Measurements from ENCODE around the gene KRTAP10-4.

Gene KRTAP10-4

GRCh38 chr21:44564886-44565598 lies 8.5 kb upstream of the KRTAP10-4 start:
- H3K4me3 ChIP-seq, result no peak overlapping the region
- TF ChIP-seq CTCF (IDR thresholded peaks at IDR 0.05), result no peak
- DNase-seq (ENCODE audit: low spot score), result no peak
- H3K27ac ChIP-seq, result no peak overlapping the region

- no peak overlapping the region for H3K4me3 ChIP-seq
- H3K27ac ChIP-seq, result no peak overlapping the region
- DNase-seq (ENCODE audit: low spot score), result no peak
- TF ChIP-seq CTCF (IDR thresholded peaks at IDR 0.05), result no peak
Observed at GRCh38 chr21:44566403-44566802, 7.1 kb upstream of the KRTAP10-4 start.

- H3K4me3 ChIP-seq, result no peak overlapping the region
- no peak for DNase-seq (ENCODE audit: low spot score)
- TF ChIP-seq CTCF (IDR thresholded peaks at IDR 0.05), result no peak
- H3K27ac ChIP-seq, result no peak overlapping the region
Observed at GRCh38 chr21:44567481-44568171, 5.9 kb upstream of the KRTAP10-4 start.

- TF ChIP-seq CTCF (IDR thresholded peaks at IDR 0.05), result no peak
- no peak overlapping the region for H3K27ac ChIP-seq
- DNase-seq (ENCODE audit: low spot score), result no peak
- H3K4me3 ChIP-seq, result no peak overlapping the region
Observed at GRCh38 chr21:44568261-44568660, 5.3 kb upstream of the KRTAP10-4 start.

- Histone ChIP-seq H3K4me3 (no peak overlapping the region), H3K27ac (no peak overlapping the region)
- no peak for TF ChIP-seq CTCF (IDR thresholded peaks at IDR 0.05)
- DNase-seq (ENCODE audit: low spot score), result no peak
Observed at GRCh38 chr21:44568667-44569556, 4.6 kb upstream of the KRTAP10-4 start.

- DNase-seq (ENCODE audit: low spot score), result no peak
- no peak overlapping the region for H3K4me3 ChIP-seq
- TF ChIP-seq CTCF (IDR thresholded peaks at IDR 0.05), result no peak
Observed at GRCh38 chr21:44569861-44570517, 3.5 kb upstream of the KRTAP10-4 start.

More at GRCh38 chr21:44569861-44570517, 3.5 kb upstream of the KRTAP10-4 start:
- no peak overlapping the region for H3K27ac ChIP-seq
